H1 (cell line): ENCODE results near the gene TXNDC5.

Experiments
- MAX ChIP-seq: IDR thresholded peaks from 2 replicates; pipeline ENCODE4 v1.6.1; 2012; ENCODE audit warnings: inconsistent platforms
- TAF1 ChIP-seq: IDR thresholded peaks from 2 replicates; pipeline ENCODE4 v1.6.1; 2011; ENCODE audit warnings: mild to moderate bottlenecking, low read depth, low read length

GRCh38 chr6:7912024-7912423, 1.4 kb upstream of the TXNDC5 start:
- TF ChIP-seq TAF1, result no peak
- TF ChIP-seq MAX, result no peak
